Left ventricle myocardium inferior (tissue), 1 donor: ENCODE results near the gene CCDC13. TPM values are rescaled to one million over a fixed set of nuclear protein-coding genes. Genes with fewer than 3 reads are reported as not detected.

Source experiments
- DNase-seq: peaks from one replicate; pipeline ENCODE4 v3.0.0-alpha.2; 2020
- H3K27ac ChIP-seq: fragments of 200-600 bp; replicated peaks from 2 replicates; pipeline ENCODE4 v1.8.0; 2021
- H3K27me3 ChIP-seq: fragments of 200-600 bp; 2 replicates; pipeline ENCODE4 v1.8.0; 2021; ENCODE audit warnings: low read depth
- H3K36me3 ChIP-seq: fragments of 200-600 bp; 2 replicates; pipeline ENCODE4 v1.8.0; 2021
- H3K4me1 ChIP-seq: fragments of 200-600 bp; 2 replicates; pipeline ENCODE4 v1.8.0; 2021
- H3K4me3 ChIP-seq: fragments of 200-600 bp; 2 replicates; pipeline ENCODE4 v1.8.0; 2021; ENCODE audit warnings: mild to moderate bottlenecking, moderate library complexity
- H3K9me3 ChIP-seq: fragments of 200-600 bp; replicated peaks from 2 replicates; pipeline ENCODE4 v1.8.0; 2021
- intact Hi-C: fragments of 100-400 bp; cut with micrococcal nuclease; formaldehyde crosslinking; loops from one replicate; pipeline ENCODE4 v1.11.0; 2022
- total RNA-seq: library from RNA; stranded (reverse); fragmentation: NEBNext Ultra II Directional; extraction: Animal tissue kit (Norgen Biotek cat#: 25700); gene quantifications from one replicate; pipeline ENCODE4 v1.2.1, GENCODE V29; 2021
- TF ChIP-seq, protein P1 (sequence below): fragments of 200-600 bp; IDR thresholded peaks from 2 replicates; pipeline ENCODE4 v1.8.0; 2021; ENCODE audit warnings: antibody characterized with exemption, mild to moderate bottlenecking, borderline replicate concordance
- donor health status: DM: no; HTN: yes; CAD: no; lungs with severe emphysema.

The CCDC13 gene
- total RNA-seq, 1 donor from 2014 or later = 0.41 TPM

DNA sequence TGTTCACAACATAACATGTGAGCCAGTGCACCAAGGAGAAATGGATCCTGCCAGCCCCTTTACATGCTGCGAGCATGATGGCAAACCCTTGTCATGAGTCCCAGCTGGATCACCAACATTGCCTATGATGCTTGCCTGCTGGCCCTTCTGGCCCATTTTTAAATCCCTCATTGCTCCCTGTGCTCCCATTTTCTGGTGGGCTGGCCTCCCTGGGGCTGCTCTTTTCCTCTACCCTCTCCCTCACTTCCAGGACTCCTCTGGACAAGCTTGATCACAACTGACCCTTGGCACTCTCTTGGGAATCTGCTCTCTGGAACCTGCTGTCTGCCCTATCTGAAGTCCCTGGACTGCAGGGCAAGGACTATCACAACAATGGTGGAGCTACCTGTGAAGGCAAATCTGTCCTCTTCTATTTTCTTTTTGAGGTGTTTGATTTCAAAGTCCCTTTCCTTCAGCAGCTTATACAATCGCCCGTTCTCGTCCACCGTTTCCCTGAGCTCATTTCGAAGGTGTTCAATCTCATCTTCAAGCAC lies 16.3 kb downstream of the CCDC13 start:
- Histone ChIP-seq H3K36me3 (no peaks in the 10 kb centered on the region), H3K4me1 (no peaks in the 10 kb centered on the region), H3K9me3 (no peaks in the 10 kb centered on the region), H3K27ac (no peak overlapping the region), H3K4me3 (no peak overlapping the region), H3K27me3 (no peaks in the 10 kb centered on the region)
- intact Hi-C loops = loop anchor here (10.0 kb wide), 1 partner anchor 172 kb away; the partner anchor contains the start of gene SEC22C
- TF ChIP-seq, protein P1, sequence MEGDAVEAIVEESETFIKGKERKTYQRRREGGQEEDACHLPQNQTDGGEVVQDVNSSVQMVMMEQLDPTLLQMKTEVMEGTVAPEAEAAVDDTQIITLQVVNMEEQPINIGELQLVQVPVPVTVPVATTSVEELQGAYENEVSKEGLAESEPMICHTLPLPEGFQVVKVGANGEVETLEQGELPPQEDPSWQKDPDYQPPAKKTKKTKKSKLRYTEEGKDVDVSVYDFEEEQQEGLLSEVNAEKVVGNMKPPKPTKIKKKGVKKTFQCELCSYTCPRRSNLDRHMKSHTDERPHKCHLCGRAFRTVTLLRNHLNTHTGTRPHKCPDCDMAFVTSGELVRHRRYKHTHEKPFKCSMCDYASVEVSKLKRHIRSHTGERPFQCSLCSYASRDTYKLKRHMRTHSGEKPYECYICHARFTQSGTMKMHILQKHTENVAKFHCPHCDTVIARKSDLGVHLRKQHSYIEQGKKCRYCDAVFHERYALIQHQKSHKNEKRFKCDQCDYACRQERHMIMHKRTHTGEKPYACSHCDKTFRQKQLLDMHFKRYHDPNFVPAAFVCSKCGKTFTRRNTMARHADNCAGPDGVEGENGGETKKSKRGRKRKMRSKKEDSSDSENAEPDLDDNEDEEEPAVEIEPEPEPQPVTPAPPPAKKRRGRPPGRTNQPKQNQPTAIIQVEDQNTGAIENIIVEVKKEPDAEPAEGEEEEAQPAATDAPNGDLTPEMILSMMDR = no peak
- no peak for DNase-seq

DNA sequence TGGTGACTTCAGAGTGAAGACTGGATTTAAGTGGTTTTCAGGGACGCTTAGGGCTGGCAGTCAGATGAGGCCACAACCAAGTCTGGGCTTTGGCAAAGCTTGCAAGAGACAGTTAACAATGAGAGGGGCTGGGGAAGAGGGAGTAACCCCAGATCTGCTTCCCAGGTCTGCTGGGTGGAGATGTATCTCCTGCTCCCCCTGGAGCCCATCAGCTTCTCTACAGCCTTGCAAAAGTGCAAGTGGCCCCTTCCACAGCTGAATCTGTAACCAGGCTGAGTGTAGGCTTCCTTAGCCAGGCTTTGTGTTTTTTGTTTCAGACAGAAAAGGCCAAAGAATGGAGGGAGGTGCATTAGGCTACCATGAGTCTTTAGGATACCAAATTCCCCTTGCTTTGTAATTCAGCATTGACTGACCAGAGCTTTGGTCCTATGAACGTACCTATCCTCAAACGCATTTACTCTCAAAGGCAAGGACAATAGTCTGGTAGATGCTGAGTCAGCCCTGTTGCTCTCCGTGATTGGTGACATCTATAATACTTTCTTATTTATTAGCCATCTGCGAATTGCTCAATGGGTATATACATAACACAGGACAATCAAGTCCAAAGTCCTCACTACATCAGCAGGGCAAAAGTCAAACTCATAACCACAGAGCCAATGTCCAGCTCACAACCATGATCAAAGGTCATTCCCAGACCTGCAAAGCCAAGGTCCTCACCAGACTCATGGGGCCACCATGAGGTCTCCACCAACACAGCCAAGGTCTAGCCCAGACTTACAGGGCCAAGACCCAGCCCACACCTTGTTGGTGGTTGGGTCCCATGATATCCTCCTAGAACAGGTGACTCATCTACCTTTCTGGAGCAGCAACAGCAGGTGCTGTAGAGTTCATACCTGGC lies 17.1 kb downstream of the CCDC13 start:
- no peak overlapping the region for H3K4me3 ChIP-seq
- no peak for DNase-seq
- TF ChIP-seq, protein P1 = peak; percentile 58
- H3K27ac ChIP-seq = no peak overlapping the region
- H3K27me3 ChIP-seq = no peaks in the 10 kb centered on the region
- no peaks in the 10 kb centered on the region for H3K4me1 ChIP-seq
- intact Hi-C loops = loop anchor here (10.0 kb wide), 1 partner anchor 171 kb away; the partner anchor contains the start of gene SEC22C
- no peaks in the 10 kb centered on the region for H3K9me3 ChIP-seq
- H3K36me3 ChIP-seq = no peaks in the 10 kb centered on the region

DNA sequence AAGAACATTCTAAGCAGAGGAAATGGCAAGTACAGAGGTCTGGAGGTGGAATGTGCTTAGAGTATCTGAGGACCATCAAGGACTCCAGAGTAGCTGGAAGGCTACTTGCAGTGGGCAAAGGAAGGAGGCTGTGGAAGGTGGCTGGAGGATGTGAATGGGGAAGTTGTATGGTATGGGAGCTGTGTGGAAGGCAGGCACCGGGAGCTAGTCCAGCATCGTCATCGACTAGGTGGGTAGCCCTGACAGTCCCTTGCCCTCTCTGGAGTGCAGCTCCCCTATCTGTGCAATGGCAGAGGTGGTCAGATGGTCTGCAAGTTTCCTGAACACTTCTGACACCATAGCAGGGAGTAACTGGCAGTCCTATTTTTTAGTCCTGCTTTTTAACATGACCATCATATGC lies 19.3 kb downstream of the CCDC13 start:
- TF ChIP-seq, protein P1 = no peak
- H3K27me3 ChIP-seq = no peaks in the 10 kb centered on the region
- no peak for DNase-seq
- intact Hi-C loops = loop anchor here (10.0 kb wide), 1 partner anchor 169 kb away; the partner anchor contains the start of gene SEC22C
- H3K4me1 ChIP-seq = peaks cover 8% of the 10 kb centered on the region
- no peaks in the 10 kb centered on the region for H3K36me3 ChIP-seq
- no peaks in the 10 kb centered on the region for H3K9me3 ChIP-seq
- H3K4me3 ChIP-seq = no peak overlapping the region
- H3K27ac ChIP-seq = no peak overlapping the region

DNA sequence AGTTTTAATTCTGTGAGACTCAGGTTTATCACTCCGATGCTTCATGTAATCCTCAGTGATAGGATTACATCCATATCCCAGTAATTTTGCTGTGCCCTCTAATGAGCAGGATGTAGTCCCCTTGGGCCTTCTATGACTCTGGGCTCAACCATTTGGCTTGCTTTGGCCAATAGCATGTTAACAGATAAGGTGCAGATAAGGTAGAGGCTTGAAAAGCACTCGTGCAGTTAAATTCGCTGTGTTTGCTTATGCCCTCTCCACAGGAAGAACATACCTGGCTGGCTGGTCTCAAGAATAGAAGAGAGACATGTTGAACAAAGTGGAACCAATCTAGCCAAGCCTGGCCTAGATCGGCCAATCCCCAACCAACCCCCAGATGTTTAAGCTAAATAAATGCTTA lies 20.1 kb downstream of the CCDC13 start:
- no peak for DNase-seq
- no peaks in the 10 kb centered on the region for H3K9me3 ChIP-seq
- no peaks in the 10 kb centered on the region for H3K27me3 ChIP-seq
- H3K4me3 ChIP-seq = no peak overlapping the region
- H3K27ac ChIP-seq = no peak overlapping the region
- peaks cover 8% of the 10 kb centered on the region for H3K4me1 ChIP-seq
- intact Hi-C loops = loop anchor here (10.0 kb wide), 1 partner anchor 168 kb away; the partner anchor contains the start of gene SEC22C
- no peaks in the 10 kb centered on the region for H3K36me3 ChIP-seq
- TF ChIP-seq, protein P1 = no peak

DNA sequence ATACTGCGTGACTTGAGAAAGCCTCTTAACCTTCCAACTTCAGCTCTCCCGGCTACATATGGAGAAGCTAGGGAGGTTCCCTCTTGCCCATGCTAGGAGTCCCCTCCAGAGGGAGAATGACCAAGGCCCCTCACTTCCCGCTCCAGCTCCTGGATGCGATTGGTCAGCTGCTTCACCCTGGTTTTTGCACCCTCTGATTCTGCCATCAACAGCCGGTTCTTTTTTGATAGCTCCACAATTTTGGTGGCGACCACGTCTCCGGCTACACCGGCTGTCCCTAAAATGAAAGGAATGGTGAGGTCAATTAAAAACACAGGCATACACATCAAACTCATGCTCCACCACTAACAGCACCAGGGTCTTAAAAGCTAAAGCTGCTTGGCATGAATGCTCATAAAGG lies 20.6 kb downstream of the CCDC13 start:
- intact Hi-C loops = loop anchor here (10.0 kb wide), 1 partner anchor 168 kb away; the partner anchor contains the start of gene SEC22C
- H3K4me3 ChIP-seq = no peak overlapping the region

More for the DNA sequence above, 20.6 kb downstream of the CCDC13 start:
- Histone ChIP-seq H3K27me3 (no peaks in the 10 kb centered on the region), H3K4me1 (peaks cover 8% of the 10 kb centered on the region), H3K36me3 (no peaks in the 10 kb centered on the region), H3K9me3 (no peaks in the 10 kb centered on the region), H3K27ac (no peak overlapping the region)
- no peak for DNase-seq
- TF ChIP-seq, protein P1 = no peak
